Measurements from ENCODE around the gene DZIP3. TPM values are rescaled to one million over a fixed set of nuclear protein-coding genes. Genes with fewer than 3 reads are reported as not detected.
A peak's percentile ranks its signal among the peaks of the same experiment; 100 is the strongest.

The DZIP3 gene
- total and polyA plus RNA-seq, 2 experiments from 2014 or later, result 5.4 to 6.5 TPM

GRCh38 chr3:108661699-108662098 lies 72.2 kb downstream of the DZIP3 start:
- H3K27ac ChIP-seq, result no peak overlapping the region
- no peaks in the 10 kb centered on the region for H3K9me3 ChIP-seq (ENCODE audit: low read depth)
- no peak overlapping the region for H3K9ac ChIP-seq
- no peaks in the 10 kb centered on the region for H3K27me3 ChIP-seq (replicated peaks; ENCODE audit: insufficient read depth)
- H3K9me2 ChIP-seq (ENCODE audit: insufficient read depth), result no peaks in the 10 kb centered on the region
- H3K4me1 ChIP-seq (ENCODE audit: insufficient read depth), result no peaks in the 10 kb centered on the region
- no peaks in the 10 kb centered on the region for H3F3A ChIP-seq (ENCODE audit: insufficient read depth)
- WGBS, 2 experiments (ENCODE audit: low coverage in 1 of 2, low lambda C conversion rate in 2 of 2, missing lambda C conversion rate in 2 of 2), result 23 to 27% methylated on average over 2 of the region's 2 CpGs
- H3K79me2 ChIP-seq (ENCODE audit: insufficient read depth), result no peaks in the 10 kb centered on the region
- H3K36me3 ChIP-seq (ENCODE audit: low read depth), result no peaks in the 10 kb centered on the region
- H2AFZ ChIP-seq, result peak overlapping the region; percentile 49
- H3K4me3 ChIP-seq, result peak overlapping the region; percentile 41; the same call in 1 of the 2 replicates
- TF ChIP-seq EZH2 (IDR thresholded peaks at IDR 0.05; ENCODE audit: insufficient read depth, poor library complexity, severe bottlenecking) (no peak), EZH2phosphoT487 (IDR thresholded peaks at IDR 0.05; ENCODE audit: insufficient read depth, low read depth) (no peak)
- peak overlapping the region; percentile 64 for H3K4me2 ChIP-seq (ENCODE audit: unreplicated experiment)
- no peaks in the 10 kb centered on the region for H4K20me1 ChIP-seq (ENCODE audit: insufficient read depth)
- peak; percentile 10 for DNase-seq
- in situ Hi-C loops (cut with MboI), result loop anchor here (10.0 kb wide), 1 partner anchor 253 kb away; no protein-coding TSS in a partner anchor

GRCh38 chr3:108662142-108662738 lies 72.7 kb downstream of the DZIP3 start:
- H3K9me2 ChIP-seq (ENCODE audit: insufficient read depth), result no peaks in the 10 kb centered on the region
- H4K20me1 ChIP-seq (ENCODE audit: insufficient read depth), result no peaks in the 10 kb centered on the region
- H3K4me2 ChIP-seq (ENCODE audit: unreplicated experiment), result peak overlapping the region; percentile 64
- DNase-seq, result peak; percentile 86
- no peak overlapping the region for H3K9ac ChIP-seq
- 11 to 13% methylated on average over 6 of the region's 6 CpGs for WGBS, 2 experiments (ENCODE audit: low coverage in 1 of 2, low lambda C conversion rate in 2 of 2, missing lambda C conversion rate in 2 of 2)
- in situ Hi-C loops (cut with MboI), result loop anchor here (10.0 kb wide), 1 partner anchor 253 kb away; no protein-coding TSS in a partner anchor
- no peak for TF ChIP-seq EZH2 (IDR thresholded peaks at IDR 0.05; ENCODE audit: insufficient read depth, poor library complexity, severe bottlenecking)
- no peak for TF ChIP-seq EZH2phosphoT487 (IDR thresholded peaks at IDR 0.05; ENCODE audit: insufficient read depth, low read depth)
- H2AFZ ChIP-seq, result peak overlapping the region; percentile 49
- H3K79me2 ChIP-seq (ENCODE audit: insufficient read depth), result no peaks in the 10 kb centered on the region
- no peaks in the 10 kb centered on the region for H3K9me3 ChIP-seq (ENCODE audit: low read depth)
- H3K36me3 ChIP-seq (ENCODE audit: low read depth), result no peaks in the 10 kb centered on the region
- no peaks in the 10 kb centered on the region for H3K27me3 ChIP-seq (replicated peaks; ENCODE audit: insufficient read depth)
- peak overlapping the region; percentile 41; the same call in 1 of the 2 replicates for H3K4me3 ChIP-seq
- no peak overlapping the region for H3K27ac ChIP-seq
- H3K4me1 ChIP-seq (ENCODE audit: insufficient read depth), result no peaks in the 10 kb centered on the region
- no peaks in the 10 kb centered on the region for H3F3A ChIP-seq (ENCODE audit: insufficient read depth)

GRCh38 chr3:108664266-108664665 lies 74.7 kb downstream of the DZIP3 start:
- no peaks in the 10 kb centered on the region for H3K27me3 ChIP-seq (replicated peaks; ENCODE audit: insufficient read depth)
- H3K4me1 ChIP-seq (ENCODE audit: insufficient read depth), result no peaks in the 10 kb centered on the region
- H3F3A ChIP-seq (ENCODE audit: insufficient read depth), result no peaks in the 10 kb centered on the region
- no peak overlapping the region for H3K4me2 ChIP-seq (ENCODE audit: unreplicated experiment)
- no peak overlapping the region for H3K27ac ChIP-seq
- DNase-seq, result no peak
- H4K20me1 ChIP-seq (ENCODE audit: insufficient read depth), result no peaks in the 10 kb centered on the region
- in situ Hi-C loops (cut with MboI), result loop anchor here (10.0 kb wide), 1 partner anchor 251 kb away; no protein-coding TSS in a partner anchor
- H3K4me3 ChIP-seq, result no peak overlapping the region
- 94 to 100% methylated on average over 1 of the region's 1 CpG for WGBS, 2 experiments (ENCODE audit: low coverage in 1 of 2, low lambda C conversion rate in 2 of 2, missing lambda C conversion rate in 2 of 2)
- H3K9me2 ChIP-seq (ENCODE audit: insufficient read depth), result no peaks in the 10 kb centered on the region
- TF ChIP-seq EZH2phosphoT487 (IDR thresholded peaks at IDR 0.05; ENCODE audit: insufficient read depth, low read depth), result no peak
- TF ChIP-seq EZH2 (IDR thresholded peaks at IDR 0.05; ENCODE audit: insufficient read depth, poor library complexity, severe bottlenecking), result no peak
- no peak overlapping the region for H2AFZ ChIP-seq
- H3K36me3 ChIP-seq (ENCODE audit: low read depth), result no peaks in the 10 kb centered on the region
- no peak overlapping the region for H3K9ac ChIP-seq
- no peaks in the 10 kb centered on the region for H3K79me2 ChIP-seq (ENCODE audit: insufficient read depth)
- H3K9me3 ChIP-seq (ENCODE audit: low read depth), result no peaks in the 10 kb centered on the region

- Histone ChIP-seq H3K9me2 (ENCODE audit: insufficient read depth) (no peaks in the 10 kb centered on the region), H3K4me3 (no peak overlapping the region), H3K36me3 (ENCODE audit: low read depth) (no peaks in the 10 kb centered on the region), H2AFZ (no peak overlapping the region), H3K4me1 (ENCODE audit: insufficient read depth) (no peaks in the 10 kb centered on the region), H3K9ac (no peak overlapping the region), H3K27me3 (replicated peaks; ENCODE audit: insufficient read depth) (no peaks in the 10 kb centered on the region), H4K20me1 (ENCODE audit: insufficient read depth) (no peaks in the 10 kb centered on the region), H3K9me3 (ENCODE audit: low read depth) (no peaks in the 10 kb centered on the region), H3K79me2 (ENCODE audit: insufficient read depth) (no peaks in the 10 kb centered on the region), H3K4me2 (ENCODE audit: unreplicated experiment) (no peak overlapping the region), H3F3A (ENCODE audit: insufficient read depth) (no peaks in the 10 kb centered on the region), H3K27ac (no peak overlapping the region)
- 4 to 8% methylated on average over 1 of the region's 1 CpG for WGBS, 2 experiments (ENCODE audit: low coverage in 1 of 2, low lambda C conversion rate in 2 of 2, missing lambda C conversion rate in 2 of 2)
- DNase-seq, result no peak
- no peak for TF ChIP-seq EZH2phosphoT487 (IDR thresholded peaks at IDR 0.05; ENCODE audit: insufficient read depth, low read depth)
- no peak for TF ChIP-seq EZH2 (IDR thresholded peaks at IDR 0.05; ENCODE audit: insufficient read depth, poor library complexity, severe bottlenecking)
- in situ Hi-C loops (cut with MboI), result loop anchor here (10.0 kb wide), 1 partner anchor 247 kb away; no protein-coding TSS in a partner anchor
Observed at GRCh38 chr3:108667312-108667711, 77.8 kb downstream of the DZIP3 start.

Data from GM23248 (cell line).